Uterus (tissue), 4 donors: ENCODE measurements around the gene CACNA1D. TPM values are rescaled to one million over a fixed set of nuclear protein-coding genes. Genes with fewer than 3 reads are reported as not detected.

ENCODE experiments used
- DNase-seq, 2 donors: peaks; one replicate each; pipeline ENCODE4 v3.0.0-alpha.2; 2019 to 2020
- H3K27ac ChIP-seq, 2 donors: fragments of 200-600 bp; sonication (generic); 1 replicate in 1 of 2; 2 replicates in 1 of 2; pipeline ENCODE4 v1.5.1; 2016 to 2018
- H3K27me3 ChIP-seq, 2 donors: fragments of 200-600 bp; sonication (generic); one replicate each; pipeline ENCODE4 v1.5.1; 2018 to 2019; ENCODE audit warnings: control low read depth in 1 of 2
- H3K36me3 ChIP-seq, 2 donors: fragments of 200-600 bp; sonication (generic); one replicate each; pipeline ENCODE4 v1.5.1; 2019; ENCODE audit warnings: control low read depth in 1 of 2
- H3K4me1 ChIP-seq, 2 donors: fragments of 200-600 bp; sonication (generic); one replicate each; pipeline ENCODE4 v1.5.1; 2018 to 2019; ENCODE audit warnings: control low read depth in 1 of 2
- H3K4me3 ChIP-seq, 2 donors: fragments of 200-600 bp; sonication (generic); 1 replicate in 1 of 2; 2 replicates in 1 of 2; pipeline ENCODE4 v1.5.1; 2018 to 2019; ENCODE audit warnings: mild to moderate bottlenecking in 1 of 2
- H3K9me3 ChIP-seq, 2 donors: fragments of 200-600 bp; sonication (generic); one replicate each; pipeline ENCODE4 v1.5.1; 2019; ENCODE audit warnings: control low read depth in 1 of 2
- CTCF ChIP-seq, 4 experiments: fragments of 200-600 bp in 2 of 4; fragments of 450-650 bp in 2 of 4; sonication (generic) in 2 of 4; IDR thresholded peaks; one replicate each; pipeline ENCODE4 v1.5.1; 2016 to 2019; ENCODE audit warnings: antibody characterized with exemption in 4 of 4, mild to moderate bottlenecking in 2 of 4, moderate library complexity in 1 of 4
- POLR2A ChIP-seq, 2 donors: fragments of 450-650 bp; IDR thresholded peaks; one replicate each; pipeline ENCODE4 v1.6.1; 2016; ENCODE audit warnings: antibody characterized with exemption in 2 of 2, mild to moderate bottlenecking in 1 of 2, moderate library complexity in 1 of 2
- intact Hi-C: fragments of 100-400 bp; cut with DNase I; formaldehyde crosslinking; loops from one replicate; pipeline ENCODE4 v1.15.1; 2023; ENCODE audit warnings: low total_unique reads
- total RNA-seq, 4 donors: library from RNA; depleted of rRNA in 3 of 4; stranded (reverse); fragments of >200 nt in 3 of 4; gene quantifications; one replicate each; pipeline versions ENCODE4 v1.1.0 to v1.2.4, GENCODE V29; 2014 to 2023
- donor health status: DM: yes; HTN: yes; CAD: no.

Gene CACNA1D
- total RNA-seq, 4 donors from 2014 or later = 0.88 to 97.5 (median 63.4) TPM

GRCh38 chr3:53691349-53691748 is 196.9 kb downstream of the CACNA1D start:
- no peak overlapping the region for H3K4me3 ChIP-seq
- intact Hi-C loops = no loop called here
- TF ChIP-seq POLR2A (IDR thresholded peaks at IDR 0.05) = no peak
- no peak for TF ChIP-seq CTCF (IDR thresholded peaks at IDR 0.05)
- H3K36me3 ChIP-seq = no peaks in the 10 kb centered on the region
- H3K4me1 ChIP-seq = no peaks in the 10 kb centered on the region
- H3K9me3 ChIP-seq = no peaks in the 10 kb centered on the region
- H3K27ac ChIP-seq = no peak overlapping the region
- no peak for DNase-seq
- H3K27me3 ChIP-seq = no peaks in the 10 kb centered on the region

- TF ChIP-seq POLR2A (IDR thresholded peaks at IDR 0.05) (no peak), CTCF (IDR thresholded peaks at IDR 0.05) (no peak)
- Histone ChIP-seq H3K27ac (no peak overlapping the region), H3K36me3 (no peaks in the 10 kb centered on the region), H3K9me3 (no peaks in the 10 kb centered on the region), H3K27me3 (no peaks in the 10 kb centered on the region), H3K4me3 (no peak overlapping the region), H3K4me1 (no peaks in the 10 kb centered on the region)
- intact Hi-C loops = no loop called here
- DNase-seq = no peak
These were observed 197.5 kb downstream of the CACNA1D start for GRCh38 chr3:53691885-53692284.

- DNase-seq = no peak
- H3K9me3 ChIP-seq = no peaks in the 10 kb centered on the region
- H3K4me1 ChIP-seq = no peaks in the 10 kb centered on the region
- no peaks in the 10 kb centered on the region for H3K27me3 ChIP-seq
- no peaks in the 10 kb centered on the region for H3K36me3 ChIP-seq
- H3K27ac ChIP-seq = no peak overlapping the region
- no peak overlapping the region for H3K4me3 ChIP-seq
- no peak for TF ChIP-seq POLR2A (IDR thresholded peaks at IDR 0.05)
- no peak for TF ChIP-seq CTCF (IDR thresholded peaks at IDR 0.05)
- intact Hi-C loops = no loop called here
These were observed 199.0 kb downstream of the CACNA1D start for GRCh38 chr3:53693451-53693850.

- intact Hi-C loops = no loop called here
- no peaks in the 10 kb centered on the region for H3K9me3 ChIP-seq
- no peak overlapping the region for H3K4me3 ChIP-seq
- TF ChIP-seq CTCF (IDR thresholded peaks at IDR 0.05) = no peak
- no peak for TF ChIP-seq POLR2A (IDR thresholded peaks at IDR 0.05)
- H3K27me3 ChIP-seq = no peaks in the 10 kb centered on the region
- H3K36me3 ChIP-seq = no peaks in the 10 kb centered on the region
- DNase-seq = no peak
- no peaks in the 10 kb centered on the region for H3K4me1 ChIP-seq
- H3K27ac ChIP-seq = no peak overlapping the region
These were observed 199.6 kb downstream of the CACNA1D start for GRCh38 chr3:53694046-53694445.

GRCh38 chr3:53694666-53695323 is 200.4 kb downstream of the CACNA1D start:
- DNase-seq = no peak
- intact Hi-C loops = no loop called here

More at GRCh38 chr3:53694666-53695323, 200.4 kb downstream of the CACNA1D start:
- TF ChIP-seq CTCF (IDR thresholded peaks at IDR 0.05) (no peak), POLR2A (IDR thresholded peaks at IDR 0.05) (no peak)
- Histone ChIP-seq H3K4me1 (no peaks in the 10 kb centered on the region), H3K27me3 (no peaks in the 10 kb centered on the region), H3K36me3 (no peaks in the 10 kb centered on the region), H3K9me3 (no peaks in the 10 kb centered on the region), H3K27ac (no peak overlapping the region), H3K4me3 (no peak overlapping the region)
